ENCODE measurements around the gene KRTAP10-9. TPM values are rescaled to one million over a fixed set of nuclear protein-coding genes. Genes with fewer than 3 reads are reported as not detected.

The KRTAP10-9 gene
- total and polyA plus RNA-seq, 2 donors from 2014 or later: not detected

DNA sequence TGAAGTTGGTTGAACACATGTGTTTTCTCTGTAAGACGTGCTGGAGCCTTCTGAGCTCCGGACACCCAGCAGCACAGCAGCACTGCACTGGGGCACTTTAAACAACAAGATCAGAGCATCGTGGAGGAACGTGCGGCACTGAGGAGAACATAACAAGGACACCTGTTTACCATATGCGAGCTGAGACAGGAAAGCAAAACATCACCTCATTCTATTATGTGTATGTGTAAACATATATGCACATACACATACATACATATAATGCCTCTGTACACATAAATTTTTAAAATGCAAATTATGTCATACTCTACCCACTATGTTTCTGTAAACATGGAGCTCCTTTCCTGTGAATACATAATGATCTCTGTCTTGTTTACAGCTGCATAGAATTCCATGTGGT lies 31.4 kb upstream of the KRTAP10-9 start:
- Histone ChIP-seq H3K4me3 (ENCODE audit: low read length in 3 of 3) (no peak overlapping the region), H3K27ac (ENCODE audit: low read depth in 2 of 2, low read length in 2 of 2) (no peak overlapping the region), H3K27me3 (ENCODE audit: control insufficient read depth, insufficient read depth, low read length) (no peaks in the 10 kb centered on the region), H3K4me1 (ENCODE audit: control insufficient read depth in 2 of 3, insufficient read depth in 2 of 3, low read depth in 1 of 3, low read length in 3 of 3) (no peaks in the 10 kb centered on the region), H3K36me3 (ENCODE audit: control insufficient read depth in 2 of 3, insufficient read depth in 3 of 3, low read length in 3 of 3) (no peaks in the 10 kb centered on the region), H3K9ac (ENCODE audit: low read length in 3 of 3) (no peak overlapping the region), H3K9me3 (ENCODE audit: control insufficient read depth in 2 of 3, insufficient read depth in 1 of 3, low read length in 3 of 3) (no peaks in the 10 kb centered on the region)
- FAIRE-seq (no peak), DNase-seq (no peak)
- TF ChIP-seq, protein P1, sequence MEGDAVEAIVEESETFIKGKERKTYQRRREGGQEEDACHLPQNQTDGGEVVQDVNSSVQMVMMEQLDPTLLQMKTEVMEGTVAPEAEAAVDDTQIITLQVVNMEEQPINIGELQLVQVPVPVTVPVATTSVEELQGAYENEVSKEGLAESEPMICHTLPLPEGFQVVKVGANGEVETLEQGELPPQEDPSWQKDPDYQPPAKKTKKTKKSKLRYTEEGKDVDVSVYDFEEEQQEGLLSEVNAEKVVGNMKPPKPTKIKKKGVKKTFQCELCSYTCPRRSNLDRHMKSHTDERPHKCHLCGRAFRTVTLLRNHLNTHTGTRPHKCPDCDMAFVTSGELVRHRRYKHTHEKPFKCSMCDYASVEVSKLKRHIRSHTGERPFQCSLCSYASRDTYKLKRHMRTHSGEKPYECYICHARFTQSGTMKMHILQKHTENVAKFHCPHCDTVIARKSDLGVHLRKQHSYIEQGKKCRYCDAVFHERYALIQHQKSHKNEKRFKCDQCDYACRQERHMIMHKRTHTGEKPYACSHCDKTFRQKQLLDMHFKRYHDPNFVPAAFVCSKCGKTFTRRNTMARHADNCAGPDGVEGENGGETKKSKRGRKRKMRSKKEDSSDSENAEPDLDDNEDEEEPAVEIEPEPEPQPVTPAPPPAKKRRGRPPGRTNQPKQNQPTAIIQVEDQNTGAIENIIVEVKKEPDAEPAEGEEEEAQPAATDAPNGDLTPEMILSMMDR (IDR thresholded peaks at IDR 0.05; ENCODE audit: borderline replicate concordance, extremely low read depth, insufficient read depth): no peak
- intact Hi-C loops (cut with DNase I): no loop called here

DNA sequence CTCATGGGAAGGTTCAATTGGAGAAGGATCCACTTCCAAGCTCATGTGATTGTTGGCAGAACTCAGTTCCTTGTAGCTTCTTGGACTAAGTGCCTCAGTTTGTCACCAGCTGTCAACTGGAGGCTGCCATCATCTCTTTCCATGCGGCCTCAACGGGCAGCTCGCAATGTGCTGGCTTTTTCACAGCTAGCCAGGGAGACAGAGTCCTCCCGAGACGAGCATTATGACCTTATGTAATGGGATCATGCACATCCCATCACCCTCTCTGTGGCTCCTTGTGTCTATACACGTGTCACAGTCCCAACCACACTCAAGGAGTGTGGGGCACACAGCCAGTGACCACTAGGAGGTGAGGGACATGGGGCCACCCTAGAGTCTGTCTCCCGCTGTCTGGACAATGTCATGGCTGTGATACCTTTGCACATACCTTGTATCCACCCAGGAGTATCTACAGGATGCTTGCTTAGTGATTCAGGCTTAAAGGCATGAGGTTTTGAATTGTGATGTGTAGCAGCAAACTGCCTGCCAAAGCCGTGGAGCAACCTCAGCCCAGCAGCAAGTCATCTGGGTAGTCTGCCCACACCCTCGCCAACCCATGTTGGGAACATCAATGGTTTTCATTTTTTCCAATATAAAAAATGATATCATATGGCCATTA lies 30.7 kb upstream of the KRTAP10-9 start:
- no peak for DNase-seq
- Histone ChIP-seq H3K9ac (ENCODE audit: low read length in 3 of 3) (no peak overlapping the region), H3K4me1 (ENCODE audit: control insufficient read depth in 2 of 3, insufficient read depth in 2 of 3, low read depth in 1 of 3, low read length in 3 of 3) (no peaks in the 10 kb centered on the region), H3K27ac (ENCODE audit: low read depth in 2 of 2, low read length in 2 of 2) (no peak overlapping the region), H3K27me3 (ENCODE audit: control insufficient read depth, insufficient read depth, low read length) (no peaks in the 10 kb centered on the region), H3K4me3 (ENCODE audit: low read length in 3 of 3) (no peak overlapping the region), H3K9me3 (ENCODE audit: control insufficient read depth in 2 of 3, insufficient read depth in 1 of 3, low read length in 3 of 3) (no peaks in the 10 kb centered on the region), H3K36me3 (ENCODE audit: control insufficient read depth in 2 of 3, insufficient read depth in 3 of 3, low read length in 3 of 3) (no peaks in the 10 kb centered on the region)
- TF ChIP-seq, protein P1 (IDR thresholded peaks at IDR 0.05; ENCODE audit: borderline replicate concordance, extremely low read depth, insufficient read depth): no peak
- intact Hi-C loops (cut with DNase I): no loop called here
- FAIRE-seq: no peak

DNA sequence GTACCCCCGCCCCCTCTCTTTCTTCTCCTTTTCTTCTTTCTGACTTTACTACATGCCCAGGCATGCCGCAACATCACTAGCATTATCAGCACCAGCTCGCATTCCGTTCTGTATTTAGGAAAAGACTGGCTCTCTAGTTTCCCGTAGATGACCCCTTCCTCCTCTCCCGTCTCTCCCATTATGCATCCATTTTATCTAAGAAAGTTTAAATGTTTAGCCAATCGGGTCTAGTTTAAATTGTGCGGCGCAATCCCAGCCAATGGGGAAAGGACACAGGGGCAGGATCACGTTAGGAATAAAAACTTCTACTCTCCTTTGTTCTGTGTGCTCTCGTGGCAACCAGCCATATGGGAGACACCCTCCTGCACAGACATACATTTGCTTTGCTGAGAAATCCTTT lies 28.8 kb upstream of the KRTAP10-9 start:
- H3K27me3 ChIP-seq (ENCODE audit: control insufficient read depth, insufficient read depth, low read length): no peaks in the 10 kb centered on the region
- intact Hi-C loops (cut with DNase I): no loop called here
- FAIRE-seq (no peak), DNase-seq (no peak)
- no peak overlapping the region for H3K27ac ChIP-seq (ENCODE audit: low read depth in 2 of 2, low read length in 2 of 2)
- TF ChIP-seq, protein P1 (IDR thresholded peaks at IDR 0.05; ENCODE audit: borderline replicate concordance, extremely low read depth, insufficient read depth): no peak
- no peaks in the 10 kb centered on the region for H3K4me1 ChIP-seq (ENCODE audit: control insufficient read depth in 2 of 3, insufficient read depth in 2 of 3, low read depth in 1 of 3, low read length in 3 of 3)
- no peak overlapping the region for H3K4me3 ChIP-seq (ENCODE audit: low read length in 3 of 3)
- H3K9ac ChIP-seq (ENCODE audit: low read length in 3 of 3): no peak overlapping the region
- H3K9me3 ChIP-seq (ENCODE audit: control insufficient read depth in 2 of 3, insufficient read depth in 1 of 3, low read length in 3 of 3): no peaks in the 10 kb centered on the region
- no peaks in the 10 kb centered on the region for H3K36me3 ChIP-seq (ENCODE audit: control insufficient read depth in 2 of 3, insufficient read depth in 3 of 3, low read length in 3 of 3)
